ENCODE measurements around the gene C9orf152.
A peak's percentile ranks its signal among the peaks of the same experiment; 100 is the strongest.
"Not testable (repeated sequence)": the region's sequence is repeated elsewhere in the genome, so short reads cannot be mapped to it uniquely, and the experiment has no call there.

Gene C9orf152

GRCh38 chr9:110214090-110214489, 6.1 kb upstream of the C9orf152 start:
- no peak for DNase-seq

DNA sequence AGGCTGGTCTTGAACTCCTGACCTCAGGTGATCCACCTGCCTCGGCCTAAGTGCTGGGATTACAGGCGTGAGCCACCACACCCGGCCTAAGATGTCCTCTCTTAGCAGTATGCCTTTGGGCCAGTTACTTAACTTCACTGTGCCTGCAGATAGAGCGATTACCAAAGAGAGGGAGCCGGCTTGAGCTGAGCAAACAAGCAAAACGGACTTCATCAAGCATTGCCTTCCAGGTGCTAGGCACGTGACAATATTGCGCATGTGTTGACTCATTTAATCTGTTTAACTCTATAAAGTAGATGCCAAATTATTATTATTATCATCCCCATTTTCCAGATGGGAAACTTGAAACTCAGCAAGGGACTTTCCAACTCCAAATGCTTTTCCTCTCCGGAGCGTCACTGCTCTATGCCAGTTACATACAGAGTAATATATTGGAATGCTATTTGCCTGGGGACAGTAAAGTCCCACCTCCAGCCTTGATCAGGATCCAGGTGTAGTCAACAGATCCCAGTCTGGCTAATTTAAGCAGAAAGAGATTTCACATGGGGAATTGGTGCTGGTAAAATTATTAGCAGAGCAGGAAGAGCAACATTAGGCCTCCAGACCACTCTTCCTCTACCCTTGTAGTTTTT, 5.6 kb upstream of the C9orf152 start:
- no peak for DNase-seq

DNA sequence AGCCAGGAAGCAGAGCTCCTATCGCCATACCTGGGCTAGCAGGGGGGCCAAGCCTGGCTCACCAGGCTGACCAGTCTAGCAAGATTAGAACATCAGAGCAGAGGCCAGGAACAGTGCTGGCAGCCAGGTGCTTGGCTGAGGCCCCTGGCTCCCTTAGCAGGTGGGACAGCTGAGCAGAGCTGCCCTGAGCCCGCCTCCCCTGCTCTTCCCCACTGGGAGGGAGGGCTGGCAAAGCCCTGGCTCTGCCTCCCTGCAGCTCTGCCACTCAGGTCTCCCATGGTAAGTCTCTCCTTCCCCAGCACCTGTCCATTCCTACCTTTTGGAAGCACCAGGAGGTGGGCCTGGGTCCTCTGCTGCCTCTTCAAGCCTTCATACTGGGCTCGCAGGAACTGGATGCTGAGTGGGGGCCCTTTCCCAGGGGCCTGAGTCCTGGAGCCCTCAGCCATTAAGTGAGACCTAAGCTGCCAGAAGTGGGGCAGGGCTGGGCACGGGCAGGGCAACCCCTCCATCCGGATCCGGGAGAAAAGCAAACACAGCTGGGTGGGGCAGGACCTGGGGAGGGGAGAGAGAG, 803 bp downstream of the C9orf152 start:
- no peak for DNase-seq

GRCh38 chr9:110206389-110206788, 1.6 kb downstream of the C9orf152 start:
- DNase-seq: no peak

GRCh38 chr9:110205612-110206011, 2.3 kb downstream of the C9orf152 start:
- not testable (repeated sequence) for DNase-seq

DNA sequence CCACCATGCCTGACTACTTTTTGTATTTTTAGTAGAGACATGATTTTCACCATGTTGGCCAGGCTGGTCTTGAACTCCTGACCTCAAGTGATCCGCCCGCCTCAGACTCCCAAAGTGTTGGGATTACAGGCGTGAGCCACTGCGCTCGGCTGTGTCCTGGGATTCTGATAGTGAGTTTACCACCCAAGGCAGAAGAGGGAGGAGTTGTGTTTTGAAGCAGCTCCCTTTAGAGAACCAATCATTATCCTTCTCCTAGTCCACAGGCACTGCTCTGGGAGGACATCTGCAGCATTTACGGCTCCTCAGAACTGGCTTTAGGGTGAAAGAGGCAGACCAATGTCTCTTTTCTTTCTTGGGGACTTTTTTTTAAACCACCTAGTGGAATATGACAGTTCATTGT, 5.7 kb downstream of the C9orf152 start:
- no peak for DNase-seq

DNA sequence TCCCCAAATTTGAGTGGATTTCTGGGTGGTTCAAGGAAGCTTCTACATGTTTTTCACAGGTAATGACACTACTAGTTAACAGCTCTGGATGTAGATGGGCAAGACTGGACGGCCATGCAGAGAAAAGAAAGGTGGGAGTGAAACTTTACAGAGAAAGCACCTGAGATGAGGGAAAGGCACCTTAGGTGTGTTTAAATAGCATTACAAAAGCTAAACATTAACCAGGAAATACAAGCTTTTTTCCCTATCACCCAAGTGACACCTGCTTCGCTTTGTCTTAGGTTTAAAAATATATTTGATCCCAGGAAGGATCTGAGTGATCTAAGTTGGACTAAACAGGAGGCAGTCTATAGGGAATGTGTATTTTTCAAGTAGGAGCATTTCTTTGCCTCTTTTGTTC, 8.3 kb downstream of the C9orf152 start:
- DNase-seq: no peak

DNA sequence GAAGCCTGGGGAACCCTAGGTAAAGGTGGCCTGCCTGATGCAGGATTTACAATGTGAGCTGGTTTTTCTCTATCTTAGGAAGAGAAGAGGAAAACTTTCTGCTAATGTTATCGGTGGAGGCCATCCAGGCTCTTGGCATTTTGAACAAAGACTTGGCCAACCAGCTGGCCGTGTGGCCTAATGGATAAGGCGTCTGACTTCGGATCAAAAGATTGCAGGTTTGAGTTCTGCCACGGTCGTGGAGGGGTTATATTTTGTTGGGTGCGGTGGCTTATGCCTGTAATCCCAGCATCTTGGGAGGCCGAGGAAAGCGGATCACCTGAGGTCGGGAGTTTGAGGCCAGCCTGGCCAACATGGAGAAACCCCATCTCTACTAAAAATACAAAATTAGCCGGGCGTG, 9.6 kb downstream of the C9orf152 start:
- no peak for DNase-seq

- no peak for DNase-seq
Observed at GRCh38 chr9:110197330-110198187, 10.4 kb downstream of the C9orf152 start.

- not testable (repeated sequence) for DNase-seq
Observed at GRCh38 chr9:110196084-110196499, 11.9 kb downstream of the C9orf152 start.

DNA sequence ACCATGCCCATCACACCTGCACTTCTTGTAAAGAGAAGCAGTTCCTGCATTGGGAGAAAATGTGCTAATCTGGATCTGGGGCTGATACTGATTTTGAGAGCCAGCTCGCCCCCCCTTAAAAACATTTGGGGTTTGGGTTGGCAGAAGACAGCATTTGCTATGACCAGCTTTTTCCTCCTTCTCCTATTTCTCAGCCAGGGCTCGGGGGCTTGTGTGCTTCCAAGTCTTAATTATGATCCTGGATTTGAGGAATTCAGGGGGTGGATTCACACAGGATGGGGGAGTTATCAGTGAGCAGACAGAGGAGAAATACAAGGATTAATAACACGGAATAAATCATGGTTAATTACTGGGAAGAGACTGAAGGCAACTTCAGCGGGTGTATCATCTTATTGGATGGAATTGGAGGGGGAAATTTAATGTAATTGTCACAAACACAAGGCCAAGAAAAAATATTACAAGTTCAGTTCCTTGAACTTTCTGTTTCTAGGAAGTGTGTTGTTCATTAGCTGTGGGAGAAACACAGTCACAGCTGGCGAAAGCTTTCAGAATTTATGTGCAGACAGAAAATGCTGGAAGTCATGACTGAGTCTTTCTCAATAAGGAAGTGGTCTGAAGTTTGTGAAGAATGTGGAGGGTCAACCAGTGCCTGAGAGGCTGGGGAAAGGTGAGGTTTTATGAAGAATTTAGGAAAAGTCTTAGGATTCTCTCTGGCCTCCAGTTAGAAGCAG, 15.3 kb downstream of the C9orf152 start:
- DNase-seq: no peak

DNA sequence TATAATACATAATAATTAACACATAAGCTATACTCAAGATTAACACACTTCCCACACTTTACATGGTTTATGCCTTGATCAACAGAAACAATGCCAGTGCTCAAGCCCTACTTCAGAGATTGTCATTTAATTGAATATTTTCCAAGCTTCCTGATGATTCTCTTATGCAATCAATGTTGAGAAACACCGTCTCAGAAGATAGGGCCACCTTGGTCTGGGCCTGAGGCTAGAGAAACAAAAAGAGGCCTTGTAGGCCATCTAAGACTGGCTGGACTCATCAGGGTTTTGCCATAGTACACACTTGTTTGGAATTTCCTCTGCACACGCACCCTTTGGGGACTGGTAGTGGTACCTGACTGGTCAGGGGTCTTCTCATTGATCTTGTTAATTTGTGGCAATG, 16.3 kb downstream of the C9orf152 start:
- no peak for DNase-seq

DNA sequence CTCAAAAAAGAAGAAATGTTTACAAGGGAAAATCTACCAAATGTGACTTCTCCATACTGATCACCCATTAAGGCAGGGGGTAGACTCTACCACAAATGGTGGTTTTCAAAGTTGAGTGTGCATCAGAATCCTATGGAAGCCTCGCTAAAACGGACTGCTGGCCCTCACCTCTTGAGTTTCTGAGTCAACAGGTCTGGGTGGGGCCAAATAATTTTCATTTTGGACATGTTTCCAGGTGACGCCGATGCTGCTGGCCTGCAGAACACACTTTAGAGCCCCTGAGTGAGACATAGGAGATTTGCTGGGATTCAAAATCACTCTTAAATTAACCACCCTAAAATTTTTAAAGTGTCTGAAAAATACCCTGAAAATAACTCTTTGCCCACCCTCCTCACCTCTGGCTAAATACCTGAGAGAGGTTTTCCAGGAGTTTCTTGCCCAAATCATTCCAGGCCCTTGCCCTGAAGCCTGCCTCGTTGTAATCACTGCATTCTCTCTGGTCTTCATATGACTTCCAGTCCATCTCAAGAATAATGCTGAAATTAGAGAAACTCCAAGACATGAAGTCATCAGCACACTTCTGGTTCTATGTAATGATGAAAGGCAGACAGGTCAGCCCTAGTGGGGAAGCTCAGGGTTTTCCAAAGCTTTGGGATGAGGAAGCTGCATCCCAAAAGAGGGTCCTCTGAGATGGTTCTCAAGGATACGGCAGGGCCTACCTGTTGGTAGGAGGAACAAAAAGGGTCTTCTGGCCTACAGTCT, 18.2 kb downstream of the C9orf152 start:
- no peak for DNase-seq

DNA sequence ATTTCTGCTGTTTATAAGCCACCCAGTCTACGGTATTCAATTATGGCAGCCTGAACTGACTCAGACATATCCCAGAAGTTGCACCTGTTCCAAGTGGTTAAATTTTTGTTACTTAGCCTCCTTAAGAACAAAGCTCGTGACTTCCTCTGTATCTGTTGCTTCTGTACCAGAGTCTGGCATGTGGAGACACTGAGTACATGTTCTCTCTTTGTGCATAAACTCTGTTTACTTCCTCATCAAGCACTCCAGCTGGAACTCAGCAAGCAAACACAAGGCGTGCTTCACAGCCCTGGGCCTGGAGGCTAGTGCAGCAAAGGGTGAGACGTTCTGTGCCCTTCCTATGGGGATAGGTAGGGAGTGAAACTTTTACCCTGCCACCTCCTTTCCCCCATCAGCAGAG, 19.0 kb downstream of the C9orf152 start:
- no peak for DNase-seq

DNA sequence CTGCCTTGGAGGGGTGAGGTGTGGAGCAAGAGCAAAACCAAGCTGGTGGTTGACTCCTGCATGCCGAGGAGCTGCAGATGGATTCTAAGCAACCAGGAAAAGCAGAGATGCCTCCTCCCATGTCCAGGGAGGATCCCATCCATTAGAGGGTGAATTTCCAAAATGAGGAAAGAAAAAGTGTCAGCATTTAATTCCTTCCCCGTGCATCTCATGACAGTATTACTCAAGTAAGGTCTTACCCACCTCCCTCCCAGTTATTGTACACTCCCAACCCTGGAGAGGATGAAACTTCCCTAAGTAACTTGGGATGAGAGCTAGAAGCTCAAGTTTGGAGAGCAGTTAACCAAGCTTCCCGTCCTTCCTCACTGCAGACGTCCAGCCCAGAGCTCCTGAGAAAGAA, 19.9 kb downstream of the C9orf152 start:
- no peak for DNase-seq

DNA sequence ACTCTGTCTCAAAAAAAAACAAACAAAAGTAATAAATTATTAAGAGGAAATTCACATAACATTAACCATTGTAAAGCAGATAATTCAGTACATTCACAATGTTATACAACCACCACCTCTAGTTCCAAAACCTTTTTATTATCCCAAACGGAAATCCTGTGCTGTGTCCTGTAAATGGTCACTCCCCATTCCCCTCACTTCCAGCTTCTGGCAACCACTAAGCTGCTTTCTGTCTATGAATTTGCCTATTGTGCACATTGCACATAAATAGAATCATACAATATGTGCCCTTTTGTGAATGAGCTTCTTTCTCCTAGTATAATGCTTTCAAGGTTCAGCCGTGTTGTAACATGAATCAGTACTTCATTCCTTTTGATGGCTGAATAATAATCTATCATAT, 20.8 kb downstream of the C9orf152 start:
- no peak for DNase-seq

DNA sequence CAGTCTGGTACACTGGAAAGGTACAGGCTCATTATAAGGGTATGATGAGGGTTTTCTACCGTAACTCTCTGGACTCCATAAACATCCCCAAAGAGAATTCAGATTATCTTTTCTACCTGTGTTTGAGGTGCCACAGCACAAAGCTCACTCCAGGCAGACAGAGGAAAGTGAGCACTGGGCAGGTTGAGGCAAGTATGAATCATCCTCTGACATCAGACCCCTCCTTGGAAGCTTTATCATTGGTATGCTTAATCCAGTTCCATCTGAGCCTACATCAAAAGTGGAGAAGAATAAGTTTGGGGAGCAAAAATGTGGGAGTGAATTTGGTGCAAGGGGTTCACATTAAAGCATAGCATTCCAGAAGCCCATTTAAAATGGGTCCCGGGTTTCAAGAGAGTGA, 21.7 kb downstream of the C9orf152 start:
- DNase-seq: no peak

DNA sequence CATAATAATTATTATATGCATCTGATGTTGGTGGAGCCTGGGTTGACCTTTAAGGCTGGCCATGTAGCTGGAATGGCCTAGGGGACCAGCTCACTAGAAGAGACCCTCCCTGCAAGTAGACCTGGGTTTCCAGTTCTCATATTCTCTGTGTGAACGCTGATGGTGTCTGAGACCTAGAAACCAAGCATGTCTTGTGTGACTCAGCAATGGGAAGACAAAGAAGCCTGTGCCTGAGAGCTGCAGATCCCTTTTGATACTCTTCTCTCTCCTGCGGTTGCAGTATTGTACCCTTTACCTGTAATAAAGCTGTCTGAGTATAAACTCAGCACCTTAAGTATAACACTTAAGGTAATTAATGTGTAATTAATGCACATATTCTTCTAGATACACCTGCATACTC, 22.2 kb downstream of the C9orf152 start:
- no peak for DNase-seq

DNA sequence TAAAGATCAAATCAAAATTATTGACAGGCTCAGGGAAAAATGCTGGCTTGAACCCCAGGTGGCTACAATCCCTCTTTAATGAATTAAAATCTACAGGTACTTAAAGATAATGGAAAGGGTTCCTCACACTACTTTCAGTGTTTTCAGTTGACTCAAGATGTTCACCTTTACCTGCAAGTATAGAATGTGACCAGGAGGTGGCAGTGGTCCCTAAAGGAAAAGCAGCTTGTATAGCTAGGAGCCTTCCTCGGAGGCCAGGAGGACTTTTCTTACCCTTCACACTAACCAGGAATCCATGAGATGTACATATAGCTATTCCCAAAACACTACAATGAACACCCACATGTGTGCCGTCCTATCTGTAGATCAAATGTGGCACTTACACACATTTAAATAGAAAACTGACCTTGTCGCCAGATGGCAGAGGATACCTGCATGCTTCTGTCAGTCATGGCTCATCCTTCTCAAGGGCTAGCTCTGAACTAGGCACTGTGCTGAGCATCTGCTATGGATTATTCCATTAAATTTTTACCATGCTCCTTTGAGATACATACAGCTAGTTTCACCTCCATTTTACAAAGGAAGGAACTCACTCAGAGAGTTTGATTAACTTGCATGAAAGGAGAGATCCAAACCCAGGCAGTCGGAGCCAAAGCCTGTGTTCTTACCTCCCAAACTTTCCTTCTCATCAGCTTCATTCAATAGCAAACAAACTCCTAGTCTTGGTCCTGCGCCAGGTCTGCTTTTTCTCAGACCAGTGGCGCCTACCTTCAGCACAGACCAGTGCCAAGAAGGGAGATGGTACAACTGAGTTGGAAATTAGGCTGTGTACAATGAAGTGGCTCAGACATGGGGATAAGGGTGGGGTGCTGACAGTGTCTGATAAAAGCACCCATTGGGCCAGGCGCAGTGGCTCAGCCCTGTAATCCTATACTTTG, 24.5 kb downstream of the C9orf152 start:
- DNase-seq: peak; percentile 20 to 33

DNA sequence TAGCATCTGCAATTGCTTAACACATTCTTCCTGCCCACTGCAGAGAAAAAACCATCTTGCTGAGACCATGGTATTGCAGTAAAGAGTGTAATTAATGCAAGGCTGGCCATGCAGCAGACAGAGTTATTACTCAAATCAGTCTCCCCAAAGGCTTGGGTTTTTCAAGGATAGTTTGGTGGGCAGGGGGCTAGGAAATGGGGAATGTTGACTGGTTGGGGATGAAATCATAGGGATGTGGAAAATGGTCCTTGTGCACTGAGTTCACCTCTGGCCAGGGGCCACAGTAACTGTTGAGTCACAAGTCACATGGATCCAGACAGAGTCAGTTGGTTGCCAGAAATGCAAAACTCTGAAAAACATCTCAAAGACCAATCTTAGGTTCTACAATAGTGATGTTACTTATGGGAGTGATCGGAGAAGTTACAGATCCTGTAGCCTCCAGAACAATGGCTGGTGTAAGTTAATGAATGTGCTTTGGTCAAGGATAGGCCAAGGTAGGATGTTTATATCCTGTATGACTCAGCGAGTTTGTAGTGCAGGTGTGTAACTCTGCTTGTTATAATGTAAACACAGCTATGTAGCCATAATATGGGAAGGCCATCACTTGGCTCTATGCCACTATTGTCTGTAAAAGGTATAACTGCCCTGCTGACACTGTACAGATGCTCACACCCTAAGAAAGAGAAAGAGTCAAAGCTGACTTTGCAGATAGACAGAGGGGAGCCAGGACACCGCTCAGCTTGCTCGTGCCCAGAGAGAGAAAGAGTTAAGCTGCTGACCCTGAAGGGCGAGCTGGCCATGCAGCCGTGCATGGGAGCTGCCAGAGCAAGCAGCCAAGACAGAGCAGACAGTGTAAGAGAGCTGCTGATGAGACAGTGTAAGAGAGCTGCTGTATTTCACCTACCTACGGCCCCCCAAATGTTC, 27.2 kb downstream of the C9orf152 start:
- no peak for DNase-seq

All from stimulated activated CD4-positive, alpha-beta T cell treated with anti-CD3 and anti-CD28 coated beads, Interleukin-4, amount 100 ng/mL, for 4 hours (primary cell).